Loucy (cell line): ENCODE results near the gene CEACAM16.
"Not testable (repeated sequence)": the region's sequence is repeated elsewhere in the genome, so short reads cannot be mapped to it uniquely, and the experiment has no call there.

Experiments
- H2AFZ ChIP-seq: fragments of 200-600 bp; sonication (generic); 2 replicates; pipeline ENCODE4 v1.6.0; 2016; ENCODE audit warnings: antibody characterized with exemption, mild to moderate bottlenecking, low read length, moderate library complexity
- H3F3A ChIP-seq: fragments of 200-600 bp; 2 replicates; pipeline ENCODE4 v1.6.0; 2016; ENCODE audit warnings: antibody characterized with exemption, low read depth, mild to moderate bottlenecking
- H3K27me3 ChIP-seq: fragments of 200-600 bp; sonication (generic); 2 replicates; pipeline ENCODE4 v1.6.1; 2014; ENCODE audit warnings: low read length, mild to moderate bottlenecking; ENCODE audit not compliant: insufficient read depth, poor library complexity, severe bottlenecking
- H3K36me3 ChIP-seq: fragments of 200-600 bp; sonication (generic); 2 replicates; pipeline ENCODE4 v1.6.1; 2016; ENCODE audit warnings: low read length; ENCODE audit not compliant: insufficient read depth
- H3K4me1 ChIP-seq: fragments of 200-600 bp; sonication (generic); 2 replicates; pipeline ENCODE4 v1.5.1; 2014; ENCODE audit warnings: low read length, mild to moderate bottlenecking; ENCODE audit not compliant: insufficient read depth, poor library complexity, severe bottlenecking
- H3K4me2 ChIP-seq: fragments of 200-600 bp; sonication (generic); 2 replicates; pipeline ENCODE4 v1.6.0; 2014; ENCODE audit warnings: antibody characterized with exemption, low read length, low read depth, mild to moderate bottlenecking; ENCODE audit not compliant: poor library complexity, severe bottlenecking
- H3K4me3 ChIP-seq: fragments of 200-600 bp; sonication (generic); 2 replicates; pipeline ENCODE4 v1.5.1; 2014; ENCODE audit warnings: low read length, mild to moderate bottlenecking, mixed read lengths; ENCODE audit not compliant: poor library complexity, severe bottlenecking
- H3K79me2 ChIP-seq: fragments of 200-600 bp; sonication (generic); 2 replicates; pipeline ENCODE4 v1.6.1; 2014; ENCODE audit warnings: low read length; ENCODE audit not compliant: insufficient read depth
- H3K9ac ChIP-seq: fragments of 200-600 bp; sonication (generic); 2 replicates; pipeline ENCODE4 v1.6.0; 2014; ENCODE audit warnings: mild to moderate bottlenecking, low read depth, low read length, moderate library complexity; ENCODE audit not compliant: poor library complexity, severe bottlenecking
- H3K9me2 ChIP-seq: fragments of 200-600 bp; sonication (generic); replicated peaks from 2 replicates; pipeline ENCODE4 v1.6.1; 2016; ENCODE audit warnings: low read depth, low read length, mixed read lengths
- H3K9me3 ChIP-seq: fragments of 200-600 bp; sonication (generic); 2 replicates; pipeline ENCODE4 v1.6.1; 2014; ENCODE audit warnings: mild to moderate bottlenecking, antibody characterized with exemption, low read length, low read depth; ENCODE audit not compliant: insufficient read depth
- H4K20me1 ChIP-seq: fragments of 200-600 bp; sonication (generic); 2 replicates; pipeline ENCODE4 v1.6.0; 2014; ENCODE audit warnings: antibody characterized with exemption, low read length, mild to moderate bottlenecking; ENCODE audit not compliant: insufficient read depth, poor library complexity, severe bottlenecking
- EZH2phosphoT487 ChIP-seq: fragments of 200-600 bp; IDR thresholded peaks from 2 replicates; pipeline ENCODE4 v1.6.1; 2018; ENCODE audit warnings: antibody characterized with exemption, mild to moderate bottlenecking, moderate library complexity, borderline replicate concordance
- TF ChIP-seq, protein P1 (sequence below): fragments of 200-600 bp; sonication (generic); conservative IDR thresholded peaks from 2 replicates; pipeline ENCODE4 v1.5.1; 2014; ENCODE audit warnings: mild to moderate bottlenecking, antibody characterized with exemption, low read length

The CEACAM16 gene

DNA sequence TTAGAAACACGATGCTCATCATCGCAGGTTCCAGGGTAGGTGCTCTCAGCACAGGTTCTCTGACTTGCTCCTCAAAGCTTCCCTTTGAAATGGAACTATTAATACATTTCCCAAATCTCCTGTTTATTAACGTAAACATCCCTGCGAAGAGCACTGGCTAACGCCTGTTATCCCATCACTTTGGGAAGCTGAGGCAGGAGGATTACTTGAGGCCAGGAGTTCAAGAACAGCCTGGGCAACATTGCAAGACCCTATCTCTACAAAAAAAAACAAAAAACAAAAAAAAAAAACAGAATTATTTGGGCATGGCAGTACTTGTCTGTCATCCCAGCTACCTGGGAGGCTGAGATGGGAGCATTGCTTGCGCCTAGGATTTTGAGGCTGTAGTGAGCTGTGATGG is 18.7 kb downstream of the CEACAM16 start:
- H3K9me3 ChIP-seq: 0 out of 2 replicates have a peak, but pooled peaks cover 5% of the 10 kb centered on the region
- no peaks in the 10 kb centered on the region for H3K9me2 ChIP-seq
- no peak overlapping the region for H3K9ac ChIP-seq
- no peaks in the 10 kb centered on the region for H3K36me3 ChIP-seq
- H3K4me2 ChIP-seq: no peak overlapping the region
- no peaks in the 10 kb centered on the region for H3K79me2 ChIP-seq
- no peak overlapping the region for H3K4me3 ChIP-seq
- H2AFZ ChIP-seq: no peak overlapping the region
- H3F3A ChIP-seq: no peaks in the 10 kb centered on the region
- H4K20me1 ChIP-seq: no peaks in the 10 kb centered on the region
- no peaks in the 10 kb centered on the region for H3K27me3 ChIP-seq
- TF ChIP-seq EZH2phosphoT487: no peak
- TF ChIP-seq, protein P1, sequence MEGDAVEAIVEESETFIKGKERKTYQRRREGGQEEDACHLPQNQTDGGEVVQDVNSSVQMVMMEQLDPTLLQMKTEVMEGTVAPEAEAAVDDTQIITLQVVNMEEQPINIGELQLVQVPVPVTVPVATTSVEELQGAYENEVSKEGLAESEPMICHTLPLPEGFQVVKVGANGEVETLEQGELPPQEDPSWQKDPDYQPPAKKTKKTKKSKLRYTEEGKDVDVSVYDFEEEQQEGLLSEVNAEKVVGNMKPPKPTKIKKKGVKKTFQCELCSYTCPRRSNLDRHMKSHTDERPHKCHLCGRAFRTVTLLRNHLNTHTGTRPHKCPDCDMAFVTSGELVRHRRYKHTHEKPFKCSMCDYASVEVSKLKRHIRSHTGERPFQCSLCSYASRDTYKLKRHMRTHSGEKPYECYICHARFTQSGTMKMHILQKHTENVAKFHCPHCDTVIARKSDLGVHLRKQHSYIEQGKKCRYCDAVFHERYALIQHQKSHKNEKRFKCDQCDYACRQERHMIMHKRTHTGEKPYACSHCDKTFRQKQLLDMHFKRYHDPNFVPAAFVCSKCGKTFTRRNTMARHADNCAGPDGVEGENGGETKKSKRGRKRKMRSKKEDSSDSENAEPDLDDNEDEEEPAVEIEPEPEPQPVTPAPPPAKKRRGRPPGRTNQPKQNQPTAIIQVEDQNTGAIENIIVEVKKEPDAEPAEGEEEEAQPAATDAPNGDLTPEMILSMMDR: no peak
- H3K4me1 ChIP-seq: peaks cover 5% of the 10 kb centered on the region

DNA sequence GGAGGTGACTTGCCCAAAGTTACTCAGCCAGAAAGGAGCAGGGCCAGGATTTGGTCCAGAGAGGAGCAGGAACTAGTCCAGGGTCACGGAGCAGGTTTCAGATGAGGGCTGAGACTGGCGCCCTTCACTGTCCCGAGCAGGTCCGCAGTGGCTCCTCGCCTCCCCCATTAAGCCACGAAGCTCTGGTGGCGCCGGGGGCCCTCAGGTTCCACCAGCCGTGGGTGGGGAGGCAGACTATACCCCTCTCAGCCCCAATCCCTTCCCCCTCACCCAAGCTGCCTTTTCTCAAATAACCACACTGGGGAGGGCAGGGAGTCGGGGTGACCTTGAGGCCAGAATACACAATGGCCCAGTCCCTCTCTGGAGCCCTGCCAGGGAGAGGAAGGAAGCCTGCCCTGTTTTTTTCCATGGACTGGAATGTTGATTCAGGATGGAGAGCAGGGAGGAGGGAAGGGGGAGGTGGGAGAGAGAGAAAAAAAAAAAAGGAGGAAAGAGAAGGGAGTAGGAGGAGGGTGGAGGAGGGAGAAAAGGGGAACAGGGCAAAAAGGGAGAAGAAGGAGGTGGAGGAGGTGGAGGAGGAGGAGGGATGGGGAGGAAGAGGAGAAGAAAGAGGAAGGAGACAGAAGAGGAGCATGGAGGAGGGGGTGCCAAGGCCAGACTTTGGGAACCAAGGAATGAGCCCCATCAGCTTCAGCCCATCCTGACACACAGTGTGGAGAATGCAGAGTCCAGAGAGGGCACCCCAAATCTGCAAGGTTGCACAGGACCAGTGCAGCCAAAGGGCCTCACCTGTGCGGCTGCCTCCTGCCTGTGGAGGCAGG is 19.7 kb downstream of the CEACAM16 start:
- no peak overlapping the region for H3K4me3 ChIP-seq
- peaks cover 5% of the 10 kb centered on the region for H3K4me1 ChIP-seq
- H3K36me3 ChIP-seq: no peaks in the 10 kb centered on the region
- no peaks in the 10 kb centered on the region for H3K9me2 ChIP-seq
- H3K4me2 ChIP-seq: no peak overlapping the region
- no peak overlapping the region for H3K9ac ChIP-seq
- H3K9me3 ChIP-seq: 0 out of 2 replicates have a peak, but pooled peaks cover 5% of the 10 kb centered on the region
- no peak overlapping the region for H2AFZ ChIP-seq
- TF ChIP-seq, protein P1: no peak
- no peak for TF ChIP-seq EZH2phosphoT487
- no peaks in the 10 kb centered on the region for H3F3A ChIP-seq
- H3K79me2 ChIP-seq: no peaks in the 10 kb centered on the region
- no peaks in the 10 kb centered on the region for H4K20me1 ChIP-seq
- H3K27me3 ChIP-seq: no peaks in the 10 kb centered on the region

DNA sequence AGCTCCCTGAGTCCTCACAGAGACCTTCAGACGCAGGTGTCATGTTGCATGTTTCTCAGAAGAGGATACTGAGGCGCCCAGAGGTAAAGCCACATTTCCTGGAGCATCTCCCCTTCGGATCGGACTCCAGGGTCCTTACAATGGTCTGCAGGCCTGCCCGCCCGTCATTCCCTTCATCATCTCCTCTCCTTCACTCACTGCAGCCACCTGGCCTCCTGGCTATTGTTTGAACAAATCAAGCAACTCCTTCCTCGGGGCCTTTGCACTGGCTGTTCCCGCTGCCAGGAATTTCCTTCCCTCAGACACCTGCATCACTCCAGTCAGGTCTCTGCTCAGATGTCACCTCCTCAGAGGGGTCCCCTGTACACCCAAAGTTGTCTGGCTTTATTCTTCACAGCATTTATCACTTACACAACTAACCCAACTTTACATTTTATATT is 20.3 kb downstream of the CEACAM16 start:
- peaks cover 5% of the 10 kb centered on the region for H3K4me1 ChIP-seq
- H4K20me1 ChIP-seq: no peaks in the 10 kb centered on the region
- H3K27me3 ChIP-seq: no peaks in the 10 kb centered on the region
- H2AFZ ChIP-seq: no peak overlapping the region
- H3K9me2 ChIP-seq: no peaks in the 10 kb centered on the region
- H3F3A ChIP-seq: no peaks in the 10 kb centered on the region
- no peak overlapping the region for H3K4me2 ChIP-seq
- no peak overlapping the region for H3K9ac ChIP-seq
- no peaks in the 10 kb centered on the region for H3K36me3 ChIP-seq
- no peak overlapping the region for H3K4me3 ChIP-seq
- TF ChIP-seq EZH2phosphoT487: no peak
- TF ChIP-seq, protein P1: no peak
- H3K79me2 ChIP-seq: no peaks in the 10 kb centered on the region
- H3K9me3 ChIP-seq: 0 out of 2 replicates have a peak, but pooled peaks cover 5% of the 10 kb centered on the region

DNA sequence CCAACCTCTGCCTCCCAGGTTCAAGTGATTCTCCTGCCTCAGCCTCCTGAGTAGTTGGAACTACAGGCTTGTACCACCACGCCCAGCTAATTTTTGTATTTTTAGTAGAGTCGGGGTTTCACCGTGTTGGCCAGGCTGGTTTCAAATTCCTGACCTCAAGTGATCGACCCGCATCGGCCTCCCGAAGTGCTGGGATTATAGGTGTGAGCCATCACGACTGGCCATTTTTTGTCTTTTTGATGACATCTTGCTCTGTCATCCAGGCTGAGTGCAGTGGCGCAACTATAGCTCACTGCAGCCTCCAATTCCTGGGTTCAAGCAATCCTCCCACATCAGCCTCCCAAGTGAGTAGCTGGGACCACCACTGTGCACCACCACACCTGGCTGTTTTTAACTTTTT is 21.4 kb downstream of the CEACAM16 start:
- H3K4me2 ChIP-seq, H4K20me1 ChIP-seq, H3K79me2 ChIP-seq, H3K27me3 ChIP-seq, H3K4me3 ChIP-seq, H3K4me1 ChIP-seq, H3K9me2 ChIP-seq, H3K36me3 ChIP-seq, H3F3A ChIP-seq, H2AFZ ChIP-seq, H3K9ac ChIP-seq, H3K9me3 ChIP-seq: not testable (repeated sequence)
